Adipose tissue (tissue), 3 donors: Measurements from ENCODE around the gene SLFN5. TPM values are rescaled to one million over a fixed set of nuclear protein-coding genes. Genes with fewer than 3 reads are reported as not detected.
"Not testable (repeated sequence)": the region's sequence is repeated elsewhere in the genome, so short reads cannot be mapped to it uniquely, and the experiment has no call there.

Experiments used
- H3K27ac ChIP-seq: one replicate; pipeline ENCODE4 v1.5.1; 2013; ENCODE audit warnings: low read depth, low read length
- WGBS, 3 donors: extraction: QIAGEN DNeasy Blood & Tissue Kit; methylation state at CpG; one replicate each; pipeline ENCODE4 v1.1.7; 2013; 5-methylcytosine and 5-hydroxymethylcytosine counted together
- polyA plus RNA-seq, 3 donors: library from polyadenylated mRNA; stranded (reverse); fragments of 200-250 nt; gene quantifications; one replicate each; pipeline ENCODE4 v1.2.3, GENCODE V29; 2013
- donor health status: healthy with polysubstance abuse.
- donor health status: Bipolar disorder and iron deficiency.
- donor health status: healthy.

The SLFN5 gene
- 10 to 100 TPM in 2 of 3 donors, 1 to 10 TPM in 1; 3.6 to 14.9 (median 11.9) TPM for polyA plus RNA-seq

GRCh38 chr17:35242805-35243560 is at the start of gene SLFN5:
Gene SLFN5, plus strand, starts transcription at chr17:35243072. Its CDS starts 15,619 bp downstream, at chr17:35258691.
- peak within 1 kb of the TSS; percentile 85 for H3K27ac ChIP-seq
- WGBS, 3 donors = 0 to 1% (median 0%) methylated on average over 44 of the region's 44 CpGs

- H3K27ac ChIP-seq = not testable (repeated sequence)
- 94 to 99% (median 96%) methylated on average over 10 to 12 of the region's 12 CpGs for WGBS, 3 donors
Measured at GRCh38 chr17:35194001-35194400, 48.9 kb upstream of the SLFN5 start, which contains the start of gene SLC35G3. Gene SLC35G3, minus strand, starts transcription at chr17:35194393. Its CDS starts 86 bp downstream, at chr17:35194307.

DNA sequence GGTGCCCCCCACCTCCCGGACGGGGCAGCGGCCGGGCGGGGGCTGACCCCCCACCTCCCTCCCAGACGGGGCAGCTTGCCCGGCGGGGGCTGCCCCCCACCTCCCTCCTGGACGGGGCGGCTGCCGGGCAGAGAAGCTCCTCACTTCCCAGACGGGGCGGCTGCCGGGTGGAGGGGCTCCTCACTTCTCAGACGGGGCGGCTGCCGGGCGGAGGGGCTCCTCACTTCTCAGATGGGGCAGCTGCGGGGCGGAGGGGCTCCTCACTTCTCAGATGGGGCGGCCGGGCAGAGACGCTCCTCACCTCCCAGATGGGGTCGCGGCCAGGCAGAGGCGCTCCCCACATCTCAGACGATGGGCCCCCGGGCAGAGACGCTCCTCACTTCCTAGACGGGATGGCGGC is 47.8 kb upstream of the SLFN5 start:
- not testable (repeated sequence) for H3K27ac ChIP-seq
- 93 to 94% (median 93%) methylated on average over 21 to 31 of the region's 31 CpGs for WGBS, 3 donors

DNA sequence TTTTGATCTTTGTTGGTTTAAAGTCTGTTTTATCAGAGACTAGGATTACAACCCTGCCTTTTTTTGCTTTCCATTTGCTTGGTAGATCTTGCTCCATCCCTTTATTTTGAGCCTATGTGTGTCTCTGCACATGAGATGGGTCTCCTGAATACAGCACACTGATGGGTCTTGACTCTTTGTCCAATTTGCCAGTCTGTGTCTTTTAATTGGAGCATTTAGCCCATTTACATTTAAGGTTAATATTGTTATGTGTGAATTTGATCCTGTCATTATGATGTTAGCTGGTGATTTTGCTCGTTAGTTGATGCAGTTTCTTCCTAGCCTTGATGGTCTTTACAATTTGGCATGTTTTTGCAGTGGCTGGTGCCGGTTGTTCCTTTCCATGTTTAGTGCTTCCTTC is 40.3 kb upstream of the SLFN5 start:
- not testable (repeated sequence) for H3K27ac ChIP-seq
- WGBS, 3 donors = 50 to 95% (median 85%) methylated on average over 1 of the region's 2 CpGs

- 85 to 93% (median 91%) methylated on average over 7 of the region's 7 CpGs for WGBS, 3 donors
- no peak overlapping the region for H3K27ac ChIP-seq
Measured at GRCh38 chr17:35210741-35211140, 32.1 kb upstream of the SLFN5 start.

- no peak overlapping the region for H3K27ac ChIP-seq
- 71 to 93% (median 90%) methylated on average over 4 of the region's 4 CpGs for WGBS, 3 donors
Measured at GRCh38 chr17:35212668-35213067, 30.2 kb upstream of the SLFN5 start.

GRCh38 chr17:35213412-35213940 is 29.4 kb upstream of the SLFN5 start:
- WGBS, 3 donors = 41 to 67% (median 55%) methylated on average over 5 of the region's 5 CpGs

GRCh38 chr17:35214192-35214591 is 28.7 kb upstream of the SLFN5 start:
- H3K27ac ChIP-seq = no peak overlapping the region
- 35 to 68% (median 47%) methylated on average over 3 of the region's 3 CpGs for WGBS, 3 donors

More at GRCh38 chr17:35213412-35213940, 29.4 kb upstream of the SLFN5 start:
- H3K27ac ChIP-seq = no peak overlapping the region

- 44 to 46% (median 45%) methylated on average over 5 of the region's 5 CpGs for WGBS, 3 donors
- H3K27ac ChIP-seq = no peak overlapping the region
Measured at GRCh38 chr17:35214631-35215273, 28.1 kb upstream of the SLFN5 start.

- 64 to 79% (median 73%) methylated on average over 5 of the region's 5 CpGs for WGBS, 3 donors
- no peak overlapping the region for H3K27ac ChIP-seq
Measured at GRCh38 chr17:35217107-35217506, 25.8 kb upstream of the SLFN5 start.

GRCh38 chr17:35218915-35219314 is 24.0 kb upstream of the SLFN5 start:
- WGBS, 3 donors = 44 to 47% (median 46%) methylated on average over 2 of the region's 2 CpGs
- H3K27ac ChIP-seq = no peak overlapping the region

DNA sequence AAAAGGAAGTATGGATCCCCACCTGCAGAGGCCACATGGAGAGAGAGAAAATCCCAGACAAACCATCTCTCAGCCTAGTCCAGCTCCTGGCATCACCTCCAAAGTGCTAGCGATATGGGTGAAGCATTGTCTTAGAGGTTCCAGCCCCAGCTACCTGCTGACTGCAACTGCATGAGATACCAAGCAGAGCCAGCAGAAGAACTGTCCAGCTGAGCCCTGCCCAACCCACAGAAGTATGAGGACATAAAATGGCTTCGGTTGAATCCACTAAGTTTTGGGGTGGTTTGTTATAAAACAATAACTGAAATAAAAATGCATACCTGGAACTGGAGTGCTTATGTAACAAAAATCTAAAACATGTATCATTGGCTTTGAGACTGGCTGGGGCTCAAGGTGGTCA is 20.4 kb upstream of the SLFN5 start:
- no peak overlapping the region for H3K27ac ChIP-seq
- WGBS, 3 donors = 94 to 100% (median 100%) methylated on average over 2 of the region's 2 CpGs

GRCh38 chr17:35224436-35224835 is 18.4 kb upstream of the SLFN5 start:
- 27 to 43% (median 42%) methylated on average over 1 of the region's 1 CpG for WGBS, 3 donors
- H3K27ac ChIP-seq = no peak overlapping the region

- 94 to 97% (median 95%) methylated on average over 2 of the region's 2 CpGs for WGBS, 3 donors
- H3K27ac ChIP-seq = no peak overlapping the region
Measured at GRCh38 chr17:35227546-35227945, 15.3 kb upstream of the SLFN5 start.

- H3K27ac ChIP-seq = no peak overlapping the region
- whole genome bisulfite sequencing, 3 donors = 74 to 94% (median 89%) methylated on average over 1 of the region's 1 CpG
Measured at GRCh38 chr17:35229638-35230037, 13.2 kb upstream of the SLFN5 start.

GRCh38 chr17:35234315-35234714 is 8.6 kb upstream of the SLFN5 start:
- WGBS, 3 donors = 76 to 87% (median 86%) methylated on average over 4 of the region's 4 CpGs
- not testable (repeated sequence) for H3K27ac ChIP-seq

GRCh38 chr17:35235289-35235688 is 7.6 kb upstream of the SLFN5 start:
- H3K27ac ChIP-seq = no peak overlapping the region
- WGBS, 3 donors = 91 to 96% (median 92%) methylated on average over 3 of the region's 3 CpGs

- 42 to 63% (median 46%) methylated on average over 2 of the region's 2 CpGs for WGBS, 3 donors
Measured at GRCh38 chr17:35235917-35236316, 7.0 kb upstream of the SLFN5 start.

GRCh38 chr17:35236821-35237220 is 6.1 kb upstream of the SLFN5 start:
- no peak overlapping the region for H3K27ac ChIP-seq
- WGBS, 3 donors = 68 to 75% (median 74%) methylated on average over 5 of the region's 5 CpGs

More at GRCh38 chr17:35235917-35236316, 7.0 kb upstream of the SLFN5 start:
- no peak overlapping the region for H3K27ac ChIP-seq
